NAMALWA (cell line): ENCODE results near the gene CACNA1H.

Experiments used
- DNase-seq: peaks from one replicate; pipeline ENCODE4 v3.0.0-alpha.2; 2015; ENCODE audit warnings: low spot score

The CACNA1H gene

DNA sequence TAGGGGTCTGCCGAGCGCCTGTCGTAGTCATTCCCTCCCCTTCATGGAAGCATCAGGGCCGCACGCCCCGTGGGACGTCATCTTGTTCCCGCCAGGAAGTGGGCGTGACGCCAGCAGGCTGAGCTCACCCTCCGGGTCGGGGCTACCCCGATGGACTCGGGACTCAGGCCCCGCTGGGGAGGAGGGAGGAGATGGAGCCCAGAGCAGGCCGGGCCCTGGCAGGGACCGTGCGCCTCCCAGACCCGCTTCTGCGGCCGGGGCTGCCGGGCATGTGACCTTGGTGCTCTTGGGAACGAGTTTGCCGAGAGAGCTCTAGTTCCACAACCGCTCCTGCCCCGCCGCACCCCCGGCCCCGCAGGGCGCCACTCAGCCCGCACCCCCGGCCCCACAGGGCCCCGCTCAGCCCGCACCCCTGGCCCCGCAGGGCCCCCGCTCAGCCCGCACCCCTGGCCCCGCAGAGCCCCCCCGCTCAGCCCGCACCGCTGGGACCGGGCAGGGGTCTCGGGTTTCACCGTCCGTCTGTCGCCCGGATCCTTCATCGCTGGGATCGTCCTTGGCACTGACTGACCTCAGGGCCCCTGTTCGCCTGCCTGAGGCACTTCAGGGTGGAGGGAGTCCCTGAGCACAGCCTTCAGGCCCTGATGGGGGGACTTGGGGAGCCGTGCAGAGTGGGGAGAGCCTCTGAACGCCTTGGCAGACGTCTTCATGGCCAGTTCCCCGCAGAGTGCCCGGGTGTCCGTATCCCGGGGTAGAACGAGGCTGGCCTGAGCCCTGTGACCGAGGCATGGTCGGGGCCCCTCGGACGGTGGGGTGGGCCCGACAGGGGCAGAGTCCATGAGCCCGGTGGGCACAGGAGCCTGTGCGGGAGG lies 5.8 kb downstream of the CACNA1H start:
- DNase-seq = no peak

GRCh38 chr16:1159325-1159972 lies 6.5 kb downstream of the CACNA1H start:
- no peak for DNase-seq

GRCh38 chr16:1159973-1160772 lies 7.3 kb downstream of the CACNA1H start:
- DNase-seq = no peak

GRCh38 chr16:1160773-1161348 lies 8.0 kb downstream of the CACNA1H start:
- no peak for DNase-seq

DNA sequence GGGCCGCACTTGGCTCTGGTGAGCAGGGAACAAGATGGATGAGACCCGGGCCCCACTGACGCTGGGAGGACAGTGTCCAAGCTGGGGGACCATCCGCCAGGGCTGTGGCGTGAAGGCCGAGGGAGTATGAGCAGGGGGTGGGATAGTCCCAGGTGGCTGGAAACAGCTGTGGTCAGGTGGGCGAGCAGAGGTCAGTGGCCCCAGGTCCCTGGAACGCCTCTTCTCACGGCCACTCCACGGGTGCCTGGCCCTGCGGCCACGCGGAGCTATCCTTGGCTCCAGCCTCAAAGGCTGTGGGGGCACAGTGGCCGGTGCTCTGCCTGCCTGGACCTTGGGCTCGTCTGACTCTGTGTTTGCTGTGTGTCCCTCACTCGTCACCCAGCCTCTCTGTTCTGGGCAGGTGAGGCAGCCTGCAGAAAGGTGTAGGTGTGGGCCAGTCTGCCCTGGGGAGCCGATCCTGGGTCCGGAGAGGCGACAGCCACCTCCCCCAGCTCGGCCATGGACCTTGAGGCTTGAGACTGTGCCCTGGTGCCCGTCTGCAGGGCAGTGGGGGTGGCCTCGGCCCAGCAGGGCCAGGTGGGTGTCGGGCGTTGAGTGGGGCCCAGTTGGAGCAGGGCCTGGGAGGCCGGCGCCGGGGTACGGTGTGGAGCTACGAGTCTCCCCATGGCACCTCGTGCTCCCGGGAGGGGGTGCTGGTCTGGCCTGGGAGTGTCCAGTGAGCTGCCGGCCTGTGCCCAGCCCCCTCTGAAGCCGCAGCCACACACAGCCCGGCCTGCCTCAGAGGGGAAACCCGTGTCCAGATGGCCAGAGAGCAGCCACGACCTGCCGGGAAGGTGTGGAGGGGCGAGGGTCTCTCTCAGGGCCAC lies 10.0 kb downstream of the CACNA1H start:
- DNase-seq = no peak

DNA sequence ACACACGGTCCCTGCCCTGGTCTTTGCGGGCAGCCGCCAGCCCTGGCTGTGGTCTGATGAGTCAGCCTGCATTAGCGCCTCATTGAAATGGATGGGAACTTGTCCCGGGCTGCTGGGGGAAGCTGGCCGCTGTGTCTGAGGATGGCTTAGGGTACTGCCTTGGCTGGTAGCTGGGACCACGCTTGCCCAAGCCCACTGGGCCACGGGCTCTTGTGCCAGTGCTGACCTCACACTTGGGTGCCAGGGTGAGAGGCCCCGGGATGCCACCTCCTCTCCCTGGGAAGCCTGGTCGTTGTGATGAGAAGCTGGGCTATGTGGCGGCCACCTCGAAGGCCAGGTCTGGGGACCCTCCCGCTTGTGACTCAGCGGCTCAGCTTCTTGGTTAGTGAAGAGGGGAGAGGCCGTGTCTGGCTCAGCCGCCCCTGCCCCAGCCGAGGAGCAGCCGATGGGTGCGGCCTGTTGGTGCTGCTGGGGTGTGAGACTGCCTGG lies 10.7 kb downstream of the CACNA1H start:
- DNase-seq = no peak

- DNase-seq = no peak
These were observed 11.5 kb downstream of the CACNA1H start for GRCh38 chr16:1164382-1164781.

GRCh38 chr16:1164975-1165374 lies 12.1 kb downstream of the CACNA1H start:
- DNase-seq = no peak

- no peak for DNase-seq
These were observed 12.6 kb downstream of the CACNA1H start for GRCh38 chr16:1165511-1165910.

- DNase-seq = peak; percentile 44
These were observed 14.6 kb downstream of the CACNA1H start for GRCh38 chr16:1167276-1168107.

- no peak for DNase-seq
These were observed 15.9 kb downstream of the CACNA1H start for GRCh38 chr16:1168837-1169236.

- no peak for DNase-seq
These were observed 16.6 kb downstream of the CACNA1H start for GRCh38 chr16:1169285-1170075.

- no peak for DNase-seq
These were observed 17.1 kb downstream of the CACNA1H start for GRCh38 chr16:1170076-1170418.

- no peak for DNase-seq
These were observed 18.1 kb downstream of the CACNA1H start for GRCh38 chr16:1171001-1171400.

GRCh38 chr16:1171854-1172428 lies 19.0 kb downstream of the CACNA1H start:
- DNase-seq = no peak

GRCh38 chr16:1172651-1173050 lies 19.7 kb downstream of the CACNA1H start:
- no peak for DNase-seq

DNA sequence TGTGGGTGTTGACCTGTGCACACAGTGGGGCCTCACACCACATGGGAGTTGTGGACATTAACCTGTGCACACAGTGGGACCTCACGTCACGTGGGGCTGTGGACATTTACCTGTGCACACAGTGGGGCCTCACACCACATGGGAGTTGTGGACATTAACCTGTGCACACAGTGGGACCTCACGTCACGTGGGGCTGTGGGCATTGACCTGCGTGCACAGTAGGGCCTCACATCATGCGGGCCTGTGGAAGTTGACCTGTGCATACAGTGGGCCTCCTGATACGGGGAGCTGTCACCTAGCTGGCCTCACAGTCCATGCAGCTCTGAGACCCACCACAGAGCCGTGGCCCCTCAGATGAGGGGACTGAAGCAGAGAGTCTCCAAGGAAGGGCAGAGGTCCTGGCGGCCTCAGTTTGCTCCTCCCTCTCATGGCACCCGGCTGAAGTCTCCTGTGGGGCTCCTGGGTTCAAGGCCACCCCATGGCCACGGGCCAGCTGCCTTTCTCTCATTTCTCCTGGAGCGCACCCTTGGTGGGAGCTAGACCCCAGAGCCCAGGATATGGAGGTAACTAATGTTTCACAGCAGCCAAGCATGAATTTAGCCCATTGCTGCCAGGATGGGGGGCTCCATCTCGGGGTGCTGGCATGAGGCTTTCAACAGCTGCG lies 21.0 kb downstream of the CACNA1H start:
- DNase-seq = no peak

DNA sequence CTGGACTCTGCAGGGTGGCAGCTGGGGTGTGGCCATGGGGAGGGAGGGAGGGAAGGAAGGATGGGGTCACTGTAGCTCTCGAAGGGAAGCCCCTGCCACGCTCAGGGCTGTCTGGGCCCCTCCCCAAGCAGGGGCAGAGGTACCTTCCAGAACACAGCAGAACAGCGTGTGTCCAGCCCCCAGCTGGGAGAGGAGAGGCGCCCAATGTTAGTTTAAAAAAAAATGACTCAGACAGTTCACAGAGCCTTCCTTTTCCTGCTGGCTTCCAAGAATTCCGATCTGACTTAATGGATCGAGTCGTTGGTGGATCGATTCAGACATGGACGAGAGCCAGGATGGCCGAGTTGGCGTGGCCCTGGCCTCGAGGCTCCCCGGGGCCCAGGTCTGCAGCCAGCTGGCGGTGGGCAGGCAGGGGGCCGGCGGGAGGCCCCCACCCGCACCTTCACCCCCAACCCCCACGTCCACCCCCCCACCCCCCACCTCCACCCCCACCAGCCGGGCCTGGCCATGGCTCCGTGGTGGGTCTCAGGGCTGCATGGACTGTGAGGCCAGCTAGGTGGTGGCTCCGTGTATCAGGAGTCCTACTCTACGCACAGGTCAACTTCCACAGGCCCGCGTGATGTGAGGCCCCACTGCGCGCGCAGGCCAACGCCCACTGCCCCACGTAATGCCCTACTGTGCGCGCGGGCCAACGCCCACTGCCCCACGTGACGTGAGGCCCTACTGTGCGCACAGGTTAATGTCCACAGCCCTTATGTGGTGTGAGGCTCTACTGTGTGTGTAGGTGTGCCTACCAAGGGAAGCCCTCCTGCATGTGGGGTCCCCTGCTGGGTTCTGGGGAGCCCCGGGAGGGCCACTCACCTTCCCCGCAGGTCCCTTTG lies 21.8 kb downstream of the CACNA1H start:
- DNase-seq = no peak
